PFSK-1 (cell line): Measurements from ENCODE around the gene PBX3.

Experiments used
- FOXP2 ChIP-seq: optimal IDR thresholded peaks from 2 replicates; pipeline ENCODE3; 2011; ENCODE audit warnings: borderline replicate concordance, control low read depth, inconsistent platforms; ENCODE audit not compliant: insufficient read depth; ENCODE audit errors: extremely low read length, extremely low read depth
- POLR2AphosphoS5 ChIP-seq: IDR thresholded peaks from 2 replicates; pipeline ENCODE4 v1.6.1; 2012; ENCODE audit warnings: low read depth, mild to moderate bottlenecking, control low read depth, low read length, moderate library complexity
- REST ChIP-seq, 2 experiments: IDR thresholded peaks; 2 replicates each; pipeline versions ENCODE4 v1.6.1 to v1.8.0; 2011 to 2012; ENCODE audit warnings: low read depth in 2 of 2, low read length in 2 of 2, control low read depth in 1 of 2, inconsistent platforms in 1 of 2, mild to moderate bottlenecking in 1 of 2, moderate library complexity in 1 of 2; ENCODE audit not compliant: insufficient read depth in 1 of 2
- SIN3A ChIP-seq: IDR thresholded peaks from 2 replicates; pipeline ENCODE4 v1.6.1; 2012; ENCODE audit warnings: mild to moderate bottlenecking, low read length, moderate library complexity, borderline replicate concordance; ENCODE audit not compliant: insufficient read depth
- TAF1 ChIP-seq: IDR thresholded peaks from 2 replicates; pipeline ENCODE4 v1.6.1; 2012; ENCODE audit warnings: low read length, control low read depth, borderline replicate concordance; ENCODE audit not compliant: insufficient read depth

Gene PBX3

DNA sequence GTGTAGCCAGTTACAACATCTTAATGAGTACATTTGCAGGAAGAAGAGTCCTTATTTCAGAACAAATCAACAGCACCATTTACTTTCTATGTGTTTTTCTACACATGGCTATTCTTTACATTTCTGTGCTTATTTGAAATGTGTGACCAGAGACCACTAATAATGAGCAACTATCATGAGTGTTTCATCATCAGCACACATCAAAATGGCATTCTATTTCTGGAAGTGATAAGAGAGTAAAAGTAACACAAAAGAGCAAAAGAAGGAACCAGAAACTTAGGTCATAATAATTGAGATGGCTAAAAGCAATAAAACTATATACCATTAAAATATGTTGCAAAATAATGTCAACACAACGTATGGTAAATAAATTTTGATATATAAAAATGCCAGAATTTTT, 159.7 kb downstream of the PBX3 start:
- no peak for TF ChIP-seq REST (IDR thresholded peaks at IDR 0.05; ENCODE audit: insufficient read depth in 1 of 2, low read depth in 2 of 2, low read length in 2 of 2)
- TF ChIP-seq TAF1, result no peak
- TF ChIP-seq POLR2AphosphoS5, result no peak
- no peak for TF ChIP-seq FOXP2
- no peak for TF ChIP-seq SIN3A

- TF ChIP-seq FOXP2 (peak; percentile 13), TAF1 (no peak), POLR2AphosphoS5 (no peak), REST (IDR thresholded peaks at IDR 0.05; ENCODE audit: insufficient read depth in 1 of 2, low read depth in 2 of 2, low read length in 2 of 2) (no peak), SIN3A (no peak; the same call in 1 of the 2 replicates)
These were observed 161.0 kb downstream of the PBX3 start for GRCh38 chr9:125908136-125908535.

- TF ChIP-seq TAF1 (no peak), SIN3A (no peak), POLR2AphosphoS5 (no peak), REST (IDR thresholded peaks at IDR 0.05; ENCODE audit: insufficient read depth in 1 of 2, low read depth in 2 of 2, low read length in 2 of 2) (no peak)
These were observed 161.8 kb downstream of the PBX3 start for GRCh38 chr9:125908966-125909365.

- no peak for TF ChIP-seq POLR2AphosphoS5
- no peak for TF ChIP-seq FOXP2
- TF ChIP-seq REST (IDR thresholded peaks at IDR 0.05; ENCODE audit: insufficient read depth in 1 of 2, low read depth in 2 of 2, low read length in 2 of 2), result no peak
- no peak for TF ChIP-seq SIN3A
- no peak for TF ChIP-seq TAF1
These were observed 162.3 kb downstream of the PBX3 start for GRCh38 chr9:125909459-125909858.

- TF ChIP-seq FOXP2, result no peak
- TF ChIP-seq TAF1, result no peak
- no peak for TF ChIP-seq REST (IDR thresholded peaks at IDR 0.05; ENCODE audit: insufficient read depth in 1 of 2, low read depth in 2 of 2, low read length in 2 of 2)
- no peak for TF ChIP-seq SIN3A
- no peak for TF ChIP-seq POLR2AphosphoS5
These were observed 163.1 kb downstream of the PBX3 start for GRCh38 chr9:125910286-125910685.
